ENCODE results near the gene BCKDHB. TPM values are rescaled to one million over a fixed set of nuclear protein-coding genes. Genes with fewer than 3 reads are reported as not detected.
"Not testable (repeated sequence)": the region's sequence is repeated elsewhere in the genome, so short reads cannot be mapped to it uniquely, and the experiment has no call there.

The BCKDHB gene
- total and polyA plus RNA-seq, 2 experiments from 2014 or later, result 32.1 to 42.7 TPM

- Histone ChIP-seq H3K79me2 (replicated peaks; ENCODE audit: insufficient read depth) (peaks cover 38% of the 10 kb centered on the region), H3K4me2 (peak overlapping the region; percentile 61), H4K20me1 (replicated peaks; ENCODE audit: insufficient read depth) (peaks cover 7% of the 10 kb centered on the region), H3K4me3 (peak overlapping the region; percentile 35), H3F3A (replicated peaks; ENCODE audit: low read depth) (no peaks in the 10 kb centered on the region), H3K9me2 (ENCODE audit: insufficient read depth) (no peaks in the 10 kb centered on the region), H2AFZ (peak overlapping the region; percentile 33; the same call in 1 of the 2 replicates), H3K36me3 (ENCODE audit: insufficient read depth) (no peaks in the 10 kb centered on the region), H3K27me3 (ENCODE audit: insufficient read depth) (no peaks in the 10 kb centered on the region), H3K4me1 (ENCODE audit: insufficient read depth) (peaks cover 18% of the 10 kb centered on the region), H3K27ac (ENCODE audit: low read depth) (peak overlapping the region; percentile 13; the same call in 1 of the 2 replicates)
- H3K9me3 Mint-ChIP-seq, result peaks cover 2% of the 10 kb centered on the region; the same call in 1 of the 3 replicates
- H3K4me3 Mint-ChIP-seq, result peak overlapping the region; percentile 99
- peaks cover 26% of the 10 kb centered on the region for H3K4me1 Mint-ChIP-seq
- H3K27ac Mint-ChIP-seq, result peak overlapping the region; percentile 91
- TF ChIP-seq REST (IDR thresholded peaks at IDR 0.05; ENCODE audit: unreplicated experiment) (no peak), POLR2AphosphoS5 (IDR thresholded peaks at IDR 0.05; ENCODE audit: low read depth) (peak; percentile 62; the same call in 1 of the 2 replicates), NANOG (IDR thresholded peaks at IDR 0.05; ENCODE audit: borderline replicate concordance) (no peak)
- peaks cover 6% of the 10 kb centered on the region for H3K27me3 Mint-ChIP-seq (ENCODE audit: insufficient read depth, low read depth, poor library complexity)
- DNase-seq (ENCODE audit: low spot score) (no peak), ATAC-seq (no peak)
- H3K36me3 Mint-ChIP-seq (ENCODE audit: low read depth), result no peaks in the 10 kb centered on the region; the same call in 1 of the 3 replicates
Measured at GRCh38 chr6:80105972-80106417, 476 bp upstream of the BCKDHB start.

- H3K9me3 Mint-ChIP-seq, result peaks cover 51% of the 10 kb centered on the region
- not testable (repeated sequence) for H3K27me3 ChIP-seq (ENCODE audit: insufficient read depth); ATAC-seq; H3K27me3 Mint-ChIP-seq (ENCODE audit: insufficient read depth, low read depth, poor library complexity); H3K27ac ChIP-seq (ENCODE audit: low read depth); H3K4me2 ChIP-seq; H3K4me3 Mint-ChIP-seq; H3K4me1 Mint-ChIP-seq; DNase-seq (ENCODE audit: low spot score); H3K4me3 ChIP-seq; H2AFZ ChIP-seq; H3K9me2 ChIP-seq (ENCODE audit: insufficient read depth); H3K4me1 ChIP-seq (ENCODE audit: insufficient read depth); H3K27ac Mint-ChIP-seq; H3F3A ChIP-seq (replicated peaks; ENCODE audit: low read depth); H3K36me3 ChIP-seq (ENCODE audit: insufficient read depth)
- Histone ChIP-seq H3K79me2 (replicated peaks; ENCODE audit: insufficient read depth) (peaks cover 66% of the 10 kb centered on the region), H4K20me1 (replicated peaks; ENCODE audit: insufficient read depth) (peaks cover 16% of the 10 kb centered on the region)
- H3K36me3 Mint-ChIP-seq (ENCODE audit: low read depth), result peaks cover 59% of the 10 kb centered on the region
Measured at GRCh38 chr6:80122576-80122975, 16.1 kb downstream of the BCKDHB start.

GRCh38 chr6:80126657-80127345 is 20.3 kb downstream of the BCKDHB start:
- Mint-ChIP-seq H3K4me3 (no peak overlapping the region), H3K27ac (no peak overlapping the region), H3K27me3 (ENCODE audit: insufficient read depth, low read depth, poor library complexity) (peaks cover 2% of the 10 kb centered on the region), H3K4me1 (no peaks in the 10 kb centered on the region), H3K9me3 (peaks cover 12% of the 10 kb centered on the region), H3K36me3 (ENCODE audit: low read depth) (peaks cover 26% of the 10 kb centered on the region)
- no peaks in the 10 kb centered on the region for H3K4me1 ChIP-seq (ENCODE audit: insufficient read depth)
- H4K20me1 ChIP-seq (replicated peaks; ENCODE audit: insufficient read depth), result peaks cover 16% of the 10 kb centered on the region
- no peak overlapping the region for H3K4me2 ChIP-seq
- H3K36me3 ChIP-seq (ENCODE audit: insufficient read depth), result no peaks in the 10 kb centered on the region
- no peaks in the 10 kb centered on the region for H3K27me3 ChIP-seq (ENCODE audit: insufficient read depth)
- H3K9me2 ChIP-seq (ENCODE audit: insufficient read depth), result no peaks in the 10 kb centered on the region
- ATAC-seq (no peak), DNase-seq (ENCODE audit: low spot score) (no peak)
- H3K4me3 ChIP-seq, result no peak overlapping the region
- H3K27ac ChIP-seq (ENCODE audit: low read depth), result no peak overlapping the region
- H2AFZ ChIP-seq, result no peak overlapping the region
- peaks cover 31% of the 10 kb centered on the region for H3K79me2 ChIP-seq (replicated peaks; ENCODE audit: insufficient read depth)
- no peaks in the 10 kb centered on the region for H3F3A ChIP-seq (replicated peaks; ENCODE audit: low read depth)
- no peak for TF ChIP-seq ZNF462 (CRISPR knock-in tag; IDR thresholded peaks at IDR 0.05)
- no peak for TF ChIP-seq ZNF114 (CRISPR knock-in tag; IDR thresholded peaks at IDR 0.05)
- TF ChIP-seq NANOG (IDR thresholded peaks at IDR 0.05; ENCODE audit: borderline replicate concordance), result no peak
- TF ChIP-seq STAT1 (IDR thresholded peaks at IDR 0.05; ENCODE audit: unreplicated experiment), result no peak
